Measurements from ENCODE around the gene KCNE4. TPM values are rescaled to one million over a fixed set of nuclear protein-coding genes. Genes with fewer than 3 reads are reported as not detected.
"Not testable (repeated sequence)": the region's sequence is repeated elsewhere in the genome, so short reads cannot be mapped to it uniquely, and the experiment has no call there.

KCNE4 gene
- total RNA-seq, 1 experiment from 2014 or later: 213 TPM

DNA sequence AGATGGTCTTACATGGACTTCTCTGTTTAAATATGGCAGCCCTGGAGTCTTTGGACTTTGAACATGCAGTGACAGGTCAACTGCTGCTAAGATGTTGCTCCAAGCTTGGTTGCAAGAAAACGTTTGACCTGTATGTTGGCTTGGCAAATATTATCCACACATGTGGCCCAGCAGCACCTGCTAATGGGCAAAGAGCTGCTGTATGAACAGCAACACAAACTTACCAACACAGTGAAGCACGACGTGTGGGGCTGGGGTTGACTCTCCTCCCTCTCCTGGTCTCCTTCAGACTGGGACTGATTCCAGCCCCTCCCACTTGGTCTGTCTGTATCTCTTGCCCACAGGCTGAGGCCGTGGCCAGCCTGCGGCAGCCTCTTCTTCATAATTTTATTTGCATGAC is 3.8 kb downstream of the KCNE4 start:
- DNase-seq (ENCODE audit: extremely low read depth, low read depth): no peak

DNA sequence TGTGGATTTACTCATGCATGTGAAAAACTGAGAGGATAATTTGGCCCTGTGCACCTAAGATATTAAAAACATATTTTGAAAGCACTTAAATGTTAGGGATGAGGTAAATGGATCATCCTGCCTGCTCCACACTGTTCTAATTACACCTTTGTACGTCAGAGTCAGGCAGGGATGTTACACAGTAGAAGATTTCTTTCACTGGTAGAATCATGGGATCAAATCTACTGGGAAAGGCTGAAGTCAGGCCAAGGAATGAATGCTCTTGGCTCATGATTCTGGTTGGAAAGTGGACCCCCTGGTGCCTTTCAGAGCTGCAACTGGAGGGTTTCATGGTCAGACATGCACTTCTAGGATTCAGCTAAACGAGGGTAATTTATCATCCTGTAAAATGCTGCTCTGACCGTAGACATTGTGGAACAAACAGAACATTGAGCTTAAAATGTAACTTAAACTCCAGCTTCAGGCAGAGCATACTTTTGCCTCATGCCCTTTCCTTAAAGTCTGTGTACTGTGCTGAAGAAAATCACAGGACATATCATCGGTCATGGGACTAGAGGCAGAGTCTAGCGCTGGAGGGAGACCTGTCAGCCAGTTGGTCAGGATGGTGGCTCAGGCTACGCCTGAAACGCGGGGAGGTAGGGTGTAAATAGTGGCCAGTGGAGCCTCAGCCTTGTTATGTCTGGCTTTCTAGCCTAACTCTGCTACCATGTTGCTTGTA is 4.9 kb downstream of the KCNE4 start:
- no peak for DNase-seq (ENCODE audit: extremely low read depth, low read depth)

DNA sequence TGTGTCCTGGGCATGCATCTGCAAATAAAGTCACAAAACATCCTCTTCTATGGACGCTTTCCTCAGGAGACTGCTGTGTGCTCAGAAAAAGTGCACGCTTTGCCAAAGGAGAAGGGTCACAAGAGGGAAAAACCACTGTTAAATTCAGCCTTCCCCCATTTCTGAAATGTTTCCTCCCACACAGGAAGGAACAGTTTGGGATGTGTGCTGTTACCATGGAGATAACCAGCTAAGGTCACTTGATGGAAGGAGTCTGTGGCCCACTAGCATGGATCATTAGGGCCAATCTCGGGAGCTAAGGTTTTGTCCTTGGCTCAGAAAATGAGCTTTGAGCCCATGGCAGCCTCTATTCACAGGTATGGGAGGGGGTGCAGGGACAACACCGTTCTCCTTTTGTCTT is 5.6 kb downstream of the KCNE4 start:
- DNase-seq (ENCODE audit: extremely low read depth, low read depth): no peak

DNA sequence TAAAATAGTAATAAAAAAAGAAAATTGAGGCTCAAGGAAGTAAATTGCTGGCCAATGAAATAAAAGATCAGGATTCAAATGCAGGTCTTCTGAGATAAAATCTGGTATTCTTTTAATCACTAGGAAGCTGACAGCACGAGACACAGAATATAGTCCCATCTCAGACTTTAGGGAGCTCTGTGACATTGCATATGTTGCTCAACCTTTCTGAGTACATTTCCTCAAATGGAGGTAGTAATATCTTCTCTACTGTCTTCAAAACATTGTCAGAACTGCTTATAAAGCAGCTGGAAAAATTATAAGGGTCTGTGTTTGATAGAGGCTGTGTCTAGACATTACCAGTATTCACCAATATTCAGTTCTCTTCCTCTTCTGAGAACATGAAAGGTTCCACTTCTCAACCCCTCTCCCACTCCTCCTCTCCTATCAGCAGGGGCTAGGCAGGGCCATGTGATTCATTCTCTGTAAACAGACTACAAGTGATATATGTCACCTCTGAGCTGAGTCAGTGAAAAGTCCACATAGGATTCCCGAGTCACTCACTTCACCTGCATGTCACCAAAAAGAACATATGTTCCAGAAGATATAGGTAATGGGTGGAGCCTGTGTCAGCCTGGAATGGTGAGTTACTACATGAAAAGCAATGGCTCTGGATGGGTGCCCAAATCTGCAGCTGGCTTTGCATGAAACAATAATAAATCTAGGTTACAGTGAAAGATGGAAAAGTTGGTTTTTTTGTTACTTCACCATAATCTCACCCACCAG is 7.1 kb downstream of the KCNE4 start:
- no peak for DNase-seq (ENCODE audit: extremely low read depth, low read depth)

DNA sequence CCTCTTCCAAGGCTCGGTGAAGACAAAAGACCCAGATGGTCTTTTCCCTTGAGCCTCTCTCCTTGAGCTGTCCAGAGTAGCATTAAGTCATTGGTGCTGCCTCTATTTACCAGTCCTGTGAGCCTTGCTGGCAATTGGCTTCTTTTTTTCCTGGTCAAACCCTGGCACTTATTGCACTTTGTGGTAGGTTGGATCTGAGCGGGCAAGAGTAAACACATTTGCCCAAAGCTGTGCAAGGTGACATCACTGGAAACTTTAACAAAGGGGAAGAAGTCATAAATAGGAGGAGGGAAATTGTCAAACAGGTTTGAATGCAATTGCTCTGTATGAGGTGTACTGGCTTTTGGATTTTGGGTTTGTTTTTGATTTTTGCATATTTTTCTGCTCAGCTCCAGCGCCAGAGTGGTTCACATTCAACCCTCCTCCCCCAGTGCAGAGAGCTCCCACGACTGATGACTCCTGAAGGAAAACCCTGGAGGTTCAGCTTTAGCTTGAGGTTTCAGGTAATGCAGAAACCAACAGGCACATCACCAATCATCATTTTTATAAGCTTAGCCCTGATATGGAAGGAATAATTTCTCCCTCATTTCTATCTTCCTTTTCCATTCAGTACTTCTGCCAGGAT is 8.3 kb downstream of the KCNE4 start:
- no peak for DNase-seq (ENCODE audit: extremely low read depth, low read depth)

DNA sequence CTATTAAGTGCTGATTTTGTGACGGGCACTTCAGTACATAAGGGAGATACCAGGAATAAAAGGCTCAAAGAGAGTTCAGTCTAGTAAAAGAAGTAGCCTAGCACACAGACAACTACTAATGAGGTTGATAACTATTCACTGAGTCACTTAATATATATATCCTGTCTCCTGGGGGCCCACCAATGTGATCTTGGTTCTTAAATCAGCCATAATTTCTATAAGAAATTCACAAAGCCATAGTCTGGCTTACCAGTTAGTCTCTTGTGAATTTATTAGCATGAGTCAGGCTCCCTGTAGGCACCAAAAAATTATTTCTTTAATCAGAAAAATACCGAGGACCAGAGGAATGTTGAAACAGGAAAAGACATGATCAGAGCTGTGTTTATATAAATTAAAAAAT is 10.4 kb downstream of the KCNE4 start:
- no peak for DNase-seq (ENCODE audit: extremely low read depth, low read depth)

DNA sequence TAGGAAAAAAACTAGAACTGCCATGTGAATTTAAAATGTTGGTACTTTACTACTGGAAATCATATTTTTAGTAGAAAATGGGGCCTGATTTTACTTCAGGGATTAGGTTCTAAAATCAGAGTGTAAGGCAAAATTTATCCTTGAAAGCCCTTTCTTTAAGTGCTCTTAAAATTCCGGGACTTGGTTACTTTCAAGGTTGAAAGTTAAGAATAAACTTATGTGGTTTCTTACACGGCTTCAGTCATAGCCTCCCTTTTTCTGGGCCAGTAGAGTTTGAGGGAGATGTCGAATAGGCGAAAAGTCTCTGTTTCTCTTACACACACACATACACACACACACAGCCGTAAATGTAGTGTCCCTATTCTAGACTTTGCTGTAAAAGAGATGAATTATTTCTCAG is 13.1 kb downstream of the KCNE4 start:
- no peak for DNase-seq (ENCODE audit: extremely low read depth, low read depth)

DNA sequence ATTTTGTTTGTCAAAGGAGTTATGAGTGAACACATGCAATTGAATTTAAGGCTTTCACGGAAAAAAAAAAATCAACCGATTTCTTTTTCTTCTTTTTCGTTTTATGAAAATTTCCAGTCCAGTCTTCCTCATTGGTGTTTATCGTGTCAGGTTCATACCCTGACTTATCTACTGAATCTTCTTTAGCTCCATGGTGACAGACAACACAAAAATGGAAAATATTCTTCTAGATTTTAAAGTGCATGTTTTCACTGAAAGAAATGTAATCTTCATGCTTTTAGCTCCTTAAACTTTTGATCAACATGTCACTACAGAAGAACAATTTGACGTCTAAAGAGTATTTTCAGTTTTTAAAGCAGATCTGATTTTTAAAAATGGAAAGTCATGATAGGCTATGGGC is 14.7 kb downstream of the KCNE4 start:
- DNase-seq (ENCODE audit: extremely low read depth, low read depth): no peak

DNA sequence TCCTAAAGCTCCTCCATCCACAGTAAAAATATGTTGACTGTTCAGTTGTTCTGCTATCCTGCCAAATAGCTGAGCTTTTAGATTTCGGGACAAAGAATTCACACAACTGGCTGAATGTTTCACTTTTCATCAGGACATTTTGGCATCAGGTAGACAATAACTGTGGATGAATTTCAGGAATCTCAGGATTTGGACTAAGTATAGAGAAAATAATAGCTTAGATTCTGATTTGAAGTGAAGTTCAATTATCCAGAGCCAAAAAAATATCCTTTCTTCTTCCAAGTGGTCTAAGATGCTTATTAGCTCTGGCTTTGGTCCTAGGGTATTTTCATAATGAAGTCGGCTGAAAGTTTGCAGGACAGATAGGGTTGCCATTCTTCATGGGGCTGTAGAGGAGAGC is 16.1 kb downstream of the KCNE4 start:
- no peak for DNase-seq (ENCODE audit: extremely low read depth, low read depth)

DNA sequence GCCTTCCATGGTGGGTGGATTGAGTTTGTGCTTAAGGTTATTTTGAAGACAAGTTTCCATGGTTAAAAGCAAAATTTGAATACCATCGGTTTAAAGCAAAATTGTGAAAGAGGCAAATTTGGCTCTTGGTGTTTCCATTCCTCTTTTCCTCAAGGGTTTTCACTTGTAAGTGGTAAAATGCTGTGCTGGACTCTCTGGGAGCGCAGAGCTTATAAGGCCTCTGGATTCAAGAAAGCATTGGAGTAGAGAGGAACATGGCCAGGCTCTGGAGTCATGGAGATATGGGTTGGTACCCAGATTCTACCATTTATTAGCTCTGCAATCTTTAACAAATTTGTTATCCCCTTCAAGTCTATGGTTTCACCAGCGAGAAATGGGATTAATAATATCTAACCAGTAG is 17.5 kb downstream of the KCNE4 start:
- DNase-seq (ENCODE audit: extremely low read depth, low read depth): no peak

DNA sequence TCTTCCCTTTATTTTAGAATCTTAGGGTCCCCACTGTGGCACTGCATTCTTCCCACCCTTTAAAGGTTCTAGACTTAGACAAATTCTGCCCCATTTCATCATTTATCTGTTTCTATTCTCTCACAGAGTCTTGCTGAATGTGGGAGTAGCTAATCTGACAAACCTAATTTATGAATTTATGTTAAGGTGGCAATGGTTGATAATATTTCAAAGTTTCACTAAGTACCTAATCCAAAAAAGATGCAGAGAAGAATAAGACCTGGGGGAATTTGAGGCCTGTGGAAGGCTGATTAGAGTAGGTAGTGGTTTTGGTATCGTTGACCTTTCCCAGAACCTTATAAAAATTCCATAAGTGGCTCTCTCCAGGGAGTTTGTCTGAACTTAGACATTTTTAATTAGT is 18.0 kb downstream of the KCNE4 start:
- DNase-seq (ENCODE audit: extremely low read depth, low read depth): no peak

DNA sequence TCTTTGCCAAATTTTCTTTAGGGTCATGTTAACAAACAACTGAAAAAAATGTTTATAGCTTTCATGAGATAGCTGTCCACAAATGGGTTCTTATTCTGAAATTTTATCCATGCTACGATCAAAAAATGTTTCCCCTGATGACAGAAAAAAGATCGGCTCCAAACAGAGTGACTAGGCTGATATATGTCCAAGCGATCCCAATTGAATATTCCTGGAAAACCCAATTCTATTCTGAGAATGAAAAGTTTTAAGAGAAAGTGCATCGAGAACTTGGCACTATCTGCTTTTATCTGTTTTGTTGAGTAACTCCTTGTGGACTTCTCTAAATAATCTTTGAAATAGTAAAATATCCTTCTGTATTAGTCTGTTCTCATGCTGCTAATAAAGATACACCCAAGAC is 19.1 kb downstream of the KCNE4 start:
- DNase-seq (ENCODE audit: extremely low read depth, low read depth): no peak

DNA sequence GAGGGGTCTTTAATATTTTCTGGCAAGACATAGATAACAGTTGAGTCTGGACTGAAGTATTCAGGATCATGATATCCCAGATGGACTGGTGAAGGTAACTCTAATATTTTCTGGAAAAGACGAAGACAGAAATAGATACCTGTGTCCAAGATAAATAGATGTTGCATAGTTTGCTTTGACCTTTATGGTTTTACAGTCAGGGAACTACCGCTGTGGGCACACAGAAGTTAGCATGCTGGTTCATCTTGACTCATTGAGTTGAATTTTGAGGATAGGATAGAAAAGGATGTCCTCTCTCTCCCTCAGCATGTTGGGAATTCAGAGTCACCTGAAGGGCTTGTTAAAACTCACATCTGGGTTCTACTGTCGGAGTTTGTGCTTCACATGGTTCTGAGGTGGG is 20.8 kb downstream of the KCNE4 start:
- DNase-seq (ENCODE audit: extremely low read depth, low read depth): no peak

DNA sequence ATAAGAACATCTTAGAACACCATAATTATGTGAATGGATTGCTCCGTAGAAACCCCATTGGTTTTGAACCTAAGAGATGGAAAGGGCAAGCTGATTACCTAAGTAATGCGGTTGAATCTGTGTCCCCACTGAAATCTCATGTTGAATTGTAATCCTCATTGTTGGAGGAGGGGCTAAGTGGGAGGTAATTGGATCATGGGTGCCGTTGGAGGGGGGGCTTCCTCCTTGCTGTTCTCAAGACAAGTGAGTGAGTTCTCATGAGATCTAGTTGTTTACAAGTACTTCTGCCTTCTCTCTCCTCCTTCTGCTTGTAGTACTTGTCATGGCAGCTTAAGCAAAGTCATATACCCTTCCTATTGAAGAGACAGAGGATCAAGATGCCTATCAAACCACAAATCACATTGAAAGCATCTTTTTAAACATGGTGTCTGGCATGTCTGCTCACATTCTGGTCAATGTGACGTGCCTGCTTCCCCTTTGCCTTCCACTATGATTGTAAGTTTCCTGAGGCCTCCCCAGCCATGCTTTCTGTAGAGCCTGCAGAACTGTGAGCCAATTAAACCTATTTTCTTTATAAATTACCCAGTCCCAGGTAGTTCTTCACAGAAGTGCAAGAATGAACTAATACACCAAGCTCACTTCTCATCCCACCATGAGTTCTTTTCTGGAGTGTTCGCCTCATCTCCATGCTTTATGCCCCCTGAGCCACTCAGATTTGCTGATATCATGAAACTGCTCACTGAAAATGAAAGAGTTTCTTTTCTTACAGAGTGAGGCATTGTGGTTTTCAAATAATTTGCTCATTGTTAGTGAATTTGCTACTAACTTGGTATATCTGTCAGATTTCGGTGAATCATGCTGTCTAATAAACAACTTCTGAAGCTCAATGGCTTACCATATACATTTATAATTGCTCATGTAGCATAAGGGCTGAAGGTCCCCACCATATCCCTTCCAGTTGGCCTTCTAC is 23.6 kb downstream of the KCNE4 start:
- no peak for DNase-seq (ENCODE audit: extremely low read depth, low read depth)

DNA sequence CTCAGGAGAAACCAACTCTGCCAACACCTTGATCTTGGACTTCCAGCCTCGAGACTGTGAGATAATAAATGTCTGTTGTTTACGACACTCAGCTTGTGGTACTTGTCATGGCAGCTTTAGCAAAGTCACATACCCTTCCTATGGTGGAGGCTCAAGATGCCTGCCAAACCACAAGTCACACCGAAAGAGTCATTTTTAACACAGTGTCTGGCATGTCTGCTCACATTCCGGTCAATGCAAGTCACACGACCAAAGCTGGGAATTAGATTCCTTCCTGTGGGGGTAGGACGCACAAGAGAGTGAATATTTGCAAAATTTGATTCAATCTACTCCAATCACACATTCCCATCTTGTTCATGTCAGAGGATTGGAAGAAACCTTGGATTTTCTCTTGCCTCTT is 24.6 kb downstream of the KCNE4 start:
- no peak for DNase-seq (ENCODE audit: extremely low read depth, low read depth)

DNA sequence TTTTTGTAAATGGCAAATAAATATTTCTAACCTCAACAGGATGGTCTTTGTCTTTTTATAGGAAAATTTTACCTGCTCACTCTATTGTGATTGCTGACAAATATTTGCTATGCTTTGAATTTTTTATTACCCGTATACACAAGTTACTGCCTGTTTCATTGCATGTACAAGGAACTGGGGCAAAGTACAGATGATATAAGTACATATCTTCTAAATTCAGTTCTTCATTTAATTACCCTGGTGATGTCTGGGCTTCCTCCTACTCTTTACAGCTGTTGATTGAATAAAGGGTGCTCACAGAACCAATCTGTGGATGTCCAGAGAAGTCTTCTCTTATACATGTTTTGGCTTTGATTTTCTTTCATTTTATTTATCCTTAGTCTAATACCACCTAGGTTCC is 26.5 kb downstream of the KCNE4 start:
- no peak for DNase-seq (ENCODE audit: extremely low read depth, low read depth)

DNA sequence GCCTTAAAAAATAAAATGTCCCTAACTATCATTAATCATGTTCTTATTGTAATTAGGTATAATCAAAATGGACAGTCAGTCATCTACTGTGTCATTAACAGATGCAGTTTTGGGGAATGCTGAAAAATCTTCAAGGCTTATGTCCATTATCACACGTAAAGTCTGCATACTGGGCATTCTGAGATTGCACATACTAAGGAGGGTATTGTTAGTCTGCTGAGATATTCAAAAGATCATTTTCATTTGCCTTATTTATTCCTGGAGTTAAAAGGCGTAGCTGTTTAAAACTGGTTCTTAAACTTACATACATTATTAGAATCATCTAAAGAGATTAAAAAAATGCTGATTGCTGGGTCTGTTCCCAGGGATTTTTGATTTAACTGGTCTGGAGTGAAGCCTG is 27.4 kb downstream of the KCNE4 start:
- DNase-seq (ENCODE audit: extremely low read depth, low read depth): no peak

DNA sequence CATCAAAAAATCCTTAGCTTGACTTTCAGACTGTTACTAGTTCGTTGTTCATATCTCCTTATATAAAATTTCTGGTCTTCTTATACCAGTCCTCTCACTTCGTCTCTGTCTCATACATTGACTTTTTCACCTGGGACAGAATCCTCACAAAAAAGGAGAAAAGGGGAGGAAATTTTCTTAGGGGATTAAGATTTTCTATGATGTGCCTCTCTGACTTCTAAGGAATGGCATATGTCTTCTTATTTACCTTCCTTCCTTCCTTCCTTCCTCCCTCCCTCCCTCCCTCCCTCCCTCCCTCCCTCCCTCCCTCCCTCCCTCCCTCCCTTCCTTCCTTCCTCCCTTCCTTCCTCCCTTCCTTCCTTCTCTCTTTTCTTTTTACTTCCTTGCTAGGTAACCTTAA is 27.9 kb downstream of the KCNE4 start:
- no peak for DNase-seq (ENCODE audit: extremely low read depth, low read depth)

DNA sequence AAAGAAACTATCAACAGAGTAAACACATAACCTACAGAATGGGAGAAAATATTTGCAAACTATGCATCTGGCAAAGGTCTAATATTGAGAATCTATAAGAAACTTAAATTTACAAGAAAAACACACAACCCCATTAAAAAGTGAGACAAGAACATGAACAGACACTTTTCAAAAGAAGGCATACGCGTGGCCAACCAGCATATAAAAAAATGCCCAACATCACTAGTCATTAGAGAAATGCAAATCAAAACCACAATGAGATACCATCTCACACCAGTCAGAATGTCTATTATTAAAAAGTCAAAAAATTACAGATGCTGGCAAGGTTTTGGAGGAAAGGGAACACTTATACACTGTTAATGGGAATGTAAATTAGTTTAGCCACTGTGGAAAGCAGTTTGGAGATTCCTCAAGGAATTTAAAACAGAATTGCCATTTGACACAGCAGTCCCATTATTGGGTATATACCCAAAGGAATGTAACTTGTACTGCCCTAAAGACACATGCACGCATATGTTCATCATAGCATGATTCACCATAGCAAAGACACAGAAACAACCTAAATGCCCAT is 28.9 kb downstream of the KCNE4 start:
- DNase-seq (ENCODE audit: extremely low read depth, low read depth): not testable (repeated sequence)

DNA sequence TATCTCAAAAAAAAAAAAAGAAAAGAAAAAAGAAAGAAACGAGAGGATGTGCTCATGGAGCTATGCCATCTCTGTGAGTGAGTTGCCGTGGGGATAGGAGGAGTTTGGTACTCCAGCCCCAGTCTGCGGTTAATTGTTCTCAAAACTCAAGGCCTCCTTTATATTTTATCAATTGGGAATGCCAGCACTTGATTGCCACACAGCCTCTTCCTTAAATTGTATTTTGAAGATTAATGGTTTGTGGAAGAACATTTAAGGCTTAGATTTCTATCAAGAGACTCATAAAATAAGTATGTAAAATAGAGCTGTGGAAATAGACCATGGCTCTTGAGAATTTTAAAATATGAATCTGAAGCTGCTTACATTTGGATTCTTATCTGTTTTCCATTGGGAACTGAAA is 29.8 kb downstream of the KCNE4 start:
- DNase-seq (ENCODE audit: extremely low read depth, low read depth): no peak

DNA sequence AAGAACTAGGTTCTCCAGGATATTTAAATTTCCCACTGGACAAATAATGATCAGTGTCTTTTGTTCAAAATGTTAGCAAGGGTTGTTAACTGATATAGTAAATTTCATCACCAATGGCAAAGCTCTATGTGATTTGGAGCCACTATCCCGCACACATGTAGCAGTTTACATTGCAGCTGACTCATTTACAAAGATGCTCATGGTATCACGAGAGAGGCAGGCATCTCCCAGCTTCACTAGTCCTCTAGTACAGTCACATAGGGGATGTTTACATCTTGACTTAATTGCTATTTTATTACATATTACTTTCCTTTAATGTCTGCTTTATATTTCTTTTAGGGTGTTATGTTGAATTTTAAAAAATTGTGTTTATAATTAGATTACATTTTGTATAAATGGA is 30.7 kb downstream of the KCNE4 start:
- no peak for DNase-seq (ENCODE audit: extremely low read depth, low read depth)
